CD4-positive, alpha-beta T cell (primary cell): ENCODE measurements around the gene POGZ. TPM values are rescaled to one million over a fixed set of nuclear protein-coding genes. Genes with fewer than 3 reads are reported as not detected.

ENCODE experiments used
- ATAC-seq: fragments of 200-7000 bp; cut with Tn5 transposase; one replicate; pipeline ENCODE4 v1.10.0; 2022; ENCODE audit warnings: mild to moderate bottlenecking; ENCODE audit not compliant: poor library complexity
- CTCF ChIA-PET: fragments of 350-600 bp; sonication (Branson Sonifier 250); formaldehyde crosslinking; loops from one replicate; lab custom pipeline; 2021; ENCODE audit warnings: antibody characterized with exemption, inconsistent platforms; lab: Charles Lee
- POLR2A ChIA-PET: fragments of 350-600 bp; sonication (Branson Sonifier 250); formaldehyde crosslinking; loops from one replicate; lab custom pipeline; 2021; ENCODE audit warnings: antibody characterized with exemption, inconsistent platforms; lab: Charles Lee
- DNase-seq, 14 experiments: peaks; one replicate each; pipeline ENCODE4 v3.0.0-alpha.2; 2013 to 2020; ENCODE audit warnings: mixed read lengths in 2 of 14
- H3K27ac ChIP-seq, 2 donors: one replicate each; pipeline versions ENCODE4 v1.5.1 to v1.7.0; 2013; ENCODE audit warnings: low read length in 2 of 2, low read depth in 1 of 2, mild to moderate bottlenecking in 1 of 2
- H3K27me3 ChIP-seq, 2 experiments: 1 replicate in 1 of 2; 2 replicates in 1 of 2; pipeline versions ENCODE4 v1.6.1 to v1.7.0; 2013; ENCODE audit warnings: low read length in 2 of 2, control low read depth in 1 of 2, mild to moderate bottlenecking in 1 of 2, moderate library complexity in 1 of 2; ENCODE audit not compliant: insufficient read depth in 2 of 2, control insufficient read depth in 1 of 2
- H3K36me3 ChIP-seq: one replicate; pipeline ENCODE4 v1.6.1; 2013; ENCODE audit warnings: low read length, control low read depth; ENCODE audit not compliant: insufficient read depth
- H3K4me1 ChIP-seq: one replicate; pipeline ENCODE4 v1.6.1; 2013; ENCODE audit warnings: low read length, control low read depth; ENCODE audit not compliant: insufficient read depth
- H3K4me3 ChIP-seq: one replicate; pipeline ENCODE4 v1.5.1; 2013; ENCODE audit warnings: mild to moderate bottlenecking, low read length, moderate library complexity
- H3K9me3 ChIP-seq, 2 experiments: 1 replicate in 1 of 2; 2 replicates in 1 of 2; pipeline versions ENCODE4 v1.6.1 to v1.7.0; 2013; ENCODE audit warnings: low read length in 2 of 2, mild to moderate bottlenecking in 2 of 2, control low read depth in 1 of 2, moderate library complexity in 1 of 2; ENCODE audit not compliant: control insufficient read depth in 1 of 2, insufficient read depth in 1 of 2
- H3K27ac Mint-ChIP-seq: one replicate; pipeline ENCODE4 v1.8.0; 2020; ENCODE audit warnings: mixed read lengths
- H3K27me3 Mint-ChIP-seq: one replicate; pipeline ENCODE4 v1.8.0; 2021; ENCODE audit warnings: mixed read lengths
- H3K36me3 Mint-ChIP-seq: one replicate; pipeline ENCODE4 v1.8.0; 2021; ENCODE audit warnings: low read depth, mixed read lengths
- H3K4me1 Mint-ChIP-seq: one replicate; pipeline ENCODE4 v1.8.0; 2021; ENCODE audit warnings: low read depth, mixed read lengths
- H3K4me3 Mint-ChIP-seq: one replicate; pipeline ENCODE4 v1.8.0; 2020; ENCODE audit warnings: mild to moderate bottlenecking, mixed read lengths
- H3K9me3 Mint-ChIP-seq: one replicate; pipeline ENCODE4 v1.8.0; 2020; ENCODE audit warnings: mixed read lengths
- intact Hi-C, 2 experiments: fragments of 100-400 bp; cut with DNase I in 1 of 2; cut with micrococcal nuclease in 1 of 2; formaldehyde crosslinking; loops; one replicate each; pipeline versions ENCODE4 v1.15.1 to v1.9.0; 2023 to 2025; cut with DNase I, micrococcal nuclease
- total RNA-seq, 174 experiments: library from RNA in 2 of 174; stranded (reverse) in 2 of 174; gene quantifications; one replicate each; pipeline ENCODE4 v1.2.3 and lab custom pipeline; 2021 to 2026
- TF ChIP-seq, protein P1 (sequence below): fragments of 200-600 bp; IDR thresholded peaks from one replicate; pipeline ENCODE4 v1.8.0; 2022; ENCODE audit warnings: antibody characterized with exemption, mild to moderate bottlenecking

Gene POGZ
- total RNA-seq, 2 experiments from 2014 or later: 97.8 to 99.4 TPM

DNA sequence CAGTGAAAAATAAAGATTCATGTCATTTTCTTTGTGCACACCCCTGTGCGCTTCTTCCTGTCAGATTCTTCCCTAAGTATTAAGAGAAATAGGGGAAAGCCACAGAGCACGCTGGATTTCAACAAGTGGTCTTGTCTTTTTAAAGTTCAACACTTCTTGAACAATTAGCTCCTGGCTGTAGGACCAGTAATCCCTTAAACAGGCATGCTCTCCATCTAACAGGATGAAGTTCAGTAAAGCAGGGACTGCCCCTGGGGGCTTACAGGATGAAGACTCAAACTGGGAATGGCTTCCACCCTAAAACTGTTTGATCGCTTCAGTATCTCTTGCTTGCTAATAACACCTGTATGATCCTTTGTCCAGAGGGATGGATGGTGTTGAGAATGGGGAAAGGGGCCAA, 55.7 kb downstream of the POGZ start:
- no peaks in the 10 kb centered on the region for H3K9me3 Mint-ChIP-seq
- POLR2A ChIA-PET: interaction anchor here (1.0 kb wide), 1 partner anchor 368 kb away, joined by 3 read pairs; no protein-coding TSS in a partner anchor
- H3K4me3 Mint-ChIP-seq: peak overlapping the region; percentile 11
- Histone ChIP-seq H3K4me1 (peaks cover 25% of the 10 kb centered on the region), H3K27me3 (no peaks in the 10 kb centered on the region), H3K27ac (no peak overlapping the region), H3K9me3 (no peaks in the 10 kb centered on the region), H3K4me3 (no peak overlapping the region), H3K36me3 (peaks cover 71% of the 10 kb centered on the region)
- no peaks in the 10 kb centered on the region for H3K27me3 Mint-ChIP-seq
- peak overlapping the region; percentile 49 for H3K27ac Mint-ChIP-seq
- peaks cover 94% of the 10 kb centered on the region for H3K36me3 Mint-ChIP-seq
- TF ChIP-seq, protein P1, sequence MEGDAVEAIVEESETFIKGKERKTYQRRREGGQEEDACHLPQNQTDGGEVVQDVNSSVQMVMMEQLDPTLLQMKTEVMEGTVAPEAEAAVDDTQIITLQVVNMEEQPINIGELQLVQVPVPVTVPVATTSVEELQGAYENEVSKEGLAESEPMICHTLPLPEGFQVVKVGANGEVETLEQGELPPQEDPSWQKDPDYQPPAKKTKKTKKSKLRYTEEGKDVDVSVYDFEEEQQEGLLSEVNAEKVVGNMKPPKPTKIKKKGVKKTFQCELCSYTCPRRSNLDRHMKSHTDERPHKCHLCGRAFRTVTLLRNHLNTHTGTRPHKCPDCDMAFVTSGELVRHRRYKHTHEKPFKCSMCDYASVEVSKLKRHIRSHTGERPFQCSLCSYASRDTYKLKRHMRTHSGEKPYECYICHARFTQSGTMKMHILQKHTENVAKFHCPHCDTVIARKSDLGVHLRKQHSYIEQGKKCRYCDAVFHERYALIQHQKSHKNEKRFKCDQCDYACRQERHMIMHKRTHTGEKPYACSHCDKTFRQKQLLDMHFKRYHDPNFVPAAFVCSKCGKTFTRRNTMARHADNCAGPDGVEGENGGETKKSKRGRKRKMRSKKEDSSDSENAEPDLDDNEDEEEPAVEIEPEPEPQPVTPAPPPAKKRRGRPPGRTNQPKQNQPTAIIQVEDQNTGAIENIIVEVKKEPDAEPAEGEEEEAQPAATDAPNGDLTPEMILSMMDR: no peak
- ATAC-seq (no peak), DNase-seq (no peak)
- peaks cover 27% of the 10 kb centered on the region for H3K4me1 Mint-ChIP-seq
- CTCF ChIA-PET: no interaction called here
- intact Hi-C loops: loop anchor here in 1 of 2 experiments (5.0 kb wide), 1 partner anchor 54 kb away; the partner anchor contains the start of gene POGZ

- Histone ChIP-seq H3K27ac (no peak overlapping the region), H3K4me1 (peaks cover 29% of the 10 kb centered on the region), H3K4me3 (no peak overlapping the region), H3K27me3 (no peaks in the 10 kb centered on the region), H3K36me3 (peaks cover 64% of the 10 kb centered on the region), H3K9me3 (no peaks in the 10 kb centered on the region)
- POLR2A ChIA-PET: interaction anchor here (1.2 kb wide), 1 partner anchor 75 kb away, joined by 3 read pairs; the partner anchor contains the start of gene PI4KB
- ATAC-seq: no peak
- Mint-ChIP-seq H3K36me3 (peaks cover 86% of the 10 kb centered on the region), H3K4me1 (peaks cover 27% of the 10 kb centered on the region), H3K27ac (peak overlapping the region; percentile 93), H3K27me3 (no peaks in the 10 kb centered on the region), H3K4me3 (peak overlapping the region; percentile 93), H3K9me3 (no peaks in the 10 kb centered on the region)
- TF ChIP-seq, protein P1: no peak
- DNase-seq: no peak
- intact Hi-C loops: loop anchor here in 1 of 2 experiments (5.0 kb wide), 1 partner anchor 55 kb away; the partner anchor contains the start of gene POGZ
- CTCF ChIA-PET: interaction anchor here (0.7 to 0.9 kb wide), 3 partner anchors 9 to 102 kb away, joined by 3 to 4 read pairs (median 3); no protein-coding TSS in a partner anchor
Observed at GRCh38 chr1:151402764-151403163, 56.5 kb downstream of the POGZ start.

DNA sequence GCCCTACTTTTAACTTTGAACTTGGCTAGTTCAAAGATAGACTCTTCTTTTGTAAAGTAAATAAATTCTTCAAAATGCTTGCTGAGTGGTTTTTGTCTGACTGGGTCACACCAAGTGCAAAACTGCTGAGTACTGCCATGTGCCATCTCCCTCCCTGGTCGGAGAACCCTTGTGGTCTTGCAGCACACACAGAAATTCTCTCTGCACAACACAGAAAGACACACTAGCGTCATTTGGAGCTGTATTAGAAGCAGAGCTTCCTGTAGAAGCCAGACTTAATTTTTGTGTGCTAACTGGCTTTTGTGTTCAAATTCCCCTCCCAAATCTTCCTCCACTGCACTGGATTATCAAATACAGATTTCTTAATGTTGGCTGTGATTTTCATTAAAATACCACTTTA, 57.4 kb downstream of the POGZ start:
- POLR2A ChIA-PET: interaction anchor here (1.2 kb wide), 1 partner anchor 74 kb away, joined by 3 read pairs; the partner anchor contains the start of gene PI4KB
- Histone ChIP-seq H3K4me3 (no peak overlapping the region), H3K9me3 (no peaks in the 10 kb centered on the region), H3K27ac (no peak overlapping the region), H3K4me1 (peaks cover 29% of the 10 kb centered on the region), H3K36me3 (peaks cover 56% of the 10 kb centered on the region), H3K27me3 (no peaks in the 10 kb centered on the region)
- H3K9me3 Mint-ChIP-seq: no peaks in the 10 kb centered on the region
- peak overlapping the region; percentile 93 for H3K4me3 Mint-ChIP-seq
- peaks cover 77% of the 10 kb centered on the region for H3K36me3 Mint-ChIP-seq
- CTCF ChIA-PET: interaction anchor here (0.9 kb wide), 1 partner anchor 101 kb away, joined by 4 read pairs; no protein-coding TSS in a partner anchor
- ATAC-seq (no peak), DNase-seq (no peak)
- H3K4me1 Mint-ChIP-seq: peaks cover 27% of the 10 kb centered on the region
- no peaks in the 10 kb centered on the region for H3K27me3 Mint-ChIP-seq
- TF ChIP-seq, protein P1: no peak
- H3K27ac Mint-ChIP-seq: peak overlapping the region; percentile 93
- intact Hi-C loops: loop anchor here in 1 of 2 experiments (5.0 kb wide), 1 partner anchor 55 kb away; the partner anchor contains the start of gene POGZ
